ENCODE measurements around the gene ACIN1. TPM values are rescaled to one million over a fixed set of nuclear protein-coding genes. Genes with fewer than 3 reads are reported as not detected.

ACIN1 gene
- total RNA-seq, 1 donor from 2014 or later, result 163 TPM

- Histone ChIP-seq H3K36me3 (peaks cover 72% of the 10 kb centered on the region), H3K27ac (no peak overlapping the region), H3K9me3 (no peaks in the 10 kb centered on the region), H3K27me3 (ENCODE audit: low read depth) (no peaks in the 10 kb centered on the region), H3K4me3 (no peak overlapping the region), H3K4me1 (peaks cover 23% of the 10 kb centered on the region)
- no peak for TF ChIP-seq CTCF (IDR thresholded peaks at IDR 0.05)
- intact Hi-C loops (cut with DNase I), result no loop called here
- ATAC-seq (no peak), DNase-seq (no peak)
Measured at GRCh38 chr14:23060536-23061260, 34.2 kb downstream of the ACIN1 start.

- intact Hi-C loops (cut with DNase I), result loop anchor here (5.0 kb wide), 1 partner anchor 72 kb away; no protein-coding TSS in a partner anchor
- no peak overlapping the region for H3K4me3 ChIP-seq
- peak overlapping the region; percentile 58 for H3K27ac ChIP-seq
- H3K36me3 ChIP-seq, result peaks cover 54% of the 10 kb centered on the region
- H3K27me3 ChIP-seq (ENCODE audit: low read depth), result no peaks in the 10 kb centered on the region
- no peak for TF ChIP-seq CTCF (IDR thresholded peaks at IDR 0.05)
- ATAC-seq, result no peak
- no peak for DNase-seq
- no peaks in the 10 kb centered on the region for H3K9me3 ChIP-seq
- H3K4me1 ChIP-seq, result peaks cover 23% of the 10 kb centered on the region
Measured at GRCh38 chr14:23058654-23059504, 36.1 kb downstream of the ACIN1 start.

GRCh38 chr14:23057757-23058653, 36.9 kb downstream of the ACIN1 start:
- ATAC-seq (peak; percentile 87), DNase-seq (peak; percentile 89)
- no peaks in the 10 kb centered on the region for H3K27me3 ChIP-seq (ENCODE audit: low read depth)
- no peaks in the 10 kb centered on the region for H3K9me3 ChIP-seq
- H3K27ac ChIP-seq, result peak overlapping the region; percentile 58
- peak; percentile 95 for TF ChIP-seq CTCF (IDR thresholded peaks at IDR 0.05)
- intact Hi-C loops (cut with DNase I), result loop anchor here (5.0 kb wide), 1 partner anchor 71 kb away; no protein-coding TSS in a partner anchor
- H3K4me1 ChIP-seq, result peaks cover 23% of the 10 kb centered on the region
- peak overlapping the region; percentile 81 for H3K4me3 ChIP-seq
- H3K36me3 ChIP-seq, result peaks cover 45% of the 10 kb centered on the region

GRCh38 chr14:23056956-23057756, 37.8 kb downstream of the ACIN1 start, which contains the start of gene CDH24:
Gene CDH24, minus strand, starts transcription at chr14:23057520. Its CDS starts 1,787 bp downstream, at chr14:23055733.
- DNase-seq (peak; percentile 79), ATAC-seq (peak; percentile 76 to 80)
- TF ChIP-seq CTCF (IDR thresholded peaks at IDR 0.05), result no peak
- Histone ChIP-seq H3K27me3 (ENCODE audit: low read depth) (no peaks in the 10 kb centered on the region), H3K27ac (peak within 1 kb of the TSS; percentile 58), H3K4me1 (peaks cover 18% of the 10 kb centered on the region), H3K4me3 (peak within 1 kb of the TSS; percentile 81), H3K9me3 (no peaks in the 10 kb centered on the region), H3K36me3 (peaks cover 37% of the 10 kb centered on the region)
- intact Hi-C loops (cut with DNase I), result loop anchor here (5.0 kb wide), 1 partner anchor 70 kb away; no protein-coding TSS in a partner anchor
